GM12878 (cell line): ENCODE results near the gene PHLPP1. TPM values are rescaled to one million over a fixed set of nuclear protein-coding genes. Genes with fewer than 3 reads are reported as not detected.

Source experiments
- ATAC-seq: fragments of 200-7000 bp; cut with Tn5 transposase; 3 replicates; pipeline ENCODE4 v1.9.1; 2020; ENCODE audit warnings: mild to moderate bottlenecking, moderate library complexity
- BruUV-seq: library from RNA; stranded (reverse); fragments of 400-500 nt; replicated peaks from 2 replicates; lab custom pipeline; 2021; lab: Mats Ljungman, UMichigan
- CTCF ChIA-PET: fragments of 300-600 bp; sonication (Branson Sonifier 250); formaldehyde crosslinking; extraction: SDS; loops from one replicate; lab custom pipeline; 2021; ENCODE audit warnings: inconsistent platforms; lab: Yijun Ruan, JAX
- POLR2A ChIA-PET: fragments of 350-600 bp; formaldehyde crosslinking; extraction: SDS; loops from one replicate; lab custom pipeline; 2021; ENCODE audit warnings: inconsistent platforms; lab: Charles Lee
- RAD21 ChIA-PET: fragments of 300-600 bp; sonication (Branson Sonifier 250); formaldehyde crosslinking; loops from one replicate; lab custom pipeline; 2023; ENCODE audit warnings: antibody characterized with exemption; ENCODE audit not compliant: unreplicated experiment; lab: Charles Lee
- SMC1A ChIA-PET: fragments of 300-600 bp; sonication (Branson Sonifier 250); formaldehyde crosslinking; loops from one replicate; lab custom pipeline; 2023; ENCODE audit not compliant: unreplicated experiment, uncharacterized antibody; lab: Charles Lee
- DNase-seq: peaks from one replicate; pipeline ENCODE4 v3.0.0-alpha.2; 2011; ENCODE audit warnings: low read depth, low spot score
- FAIRE-seq: peaks from 3 replicates; lab custom pipeline; 2011; peaks lifted over from hg19 to GRCh38; lab: Jason Lieb, UNC
- H2AFZ ChIP-seq: 2 replicates; pipeline ENCODE4 v1.6.0; 2011; ENCODE audit warnings: low read depth, low read length, control low read depth; ENCODE audit not compliant: control insufficient read depth
- H3K27ac ChIP-seq: 2 replicates; pipeline ENCODE4 v1.5.1; 2011; ENCODE audit warnings: control low read depth; ENCODE audit not compliant: control insufficient read depth, insufficient read depth
- H3K27me3 ChIP-seq, 2 experiments: replicated peaks in 1 of 2; 2 replicates each; pipeline versions ENCODE4 v1.6.0 to v1.6.1; 2011; ENCODE audit warnings: low read length in 1 of 2; ENCODE audit not compliant: control insufficient read depth in 2 of 2, insufficient read depth in 2 of 2
- H3K36me3 ChIP-seq, 2 experiments: 2 replicates each; pipeline ENCODE4 v1.5.1; 2011; ENCODE audit warnings: low read length in 1 of 2; ENCODE audit not compliant: control insufficient read depth in 2 of 2, insufficient read depth in 2 of 2
- H3K4me1 ChIP-seq: 2 replicates; pipeline ENCODE4 v1.6.1; 2011; ENCODE audit warnings: mild to moderate bottlenecking, low read length, moderate library complexity, mixed read lengths; ENCODE audit not compliant: control insufficient read depth, insufficient read depth
- H3K4me2 ChIP-seq: 2 replicates; pipeline ENCODE4 v1.6.0; 2011; ENCODE audit warnings: control low read depth; ENCODE audit not compliant: control insufficient read depth, insufficient read depth
- H3K4me3 ChIP-seq: fragments of 200-600 bp; sonication (generic); 2 replicates; pipeline ENCODE4 v1.5.1; 2016
- H3K79me2 ChIP-seq: 2 replicates; pipeline ENCODE4 v1.6.0; 2011; ENCODE audit warnings: low read length; ENCODE audit not compliant: control insufficient read depth, insufficient read depth
- H3K9ac ChIP-seq: 2 replicates; pipeline ENCODE4 v1.8.0; 2011; ENCODE audit warnings: low read length, control low read depth, mixed read lengths; ENCODE audit not compliant: control insufficient read depth, insufficient read depth
- H3K9me3 ChIP-seq: replicated peaks from 3 replicates; pipeline ENCODE4 v1.5.1; 2011; ENCODE audit warnings: mild to moderate bottlenecking, low read length; ENCODE audit not compliant: control insufficient read depth, insufficient read depth
- H4K20me1 ChIP-seq: 2 replicates; pipeline ENCODE4 v1.6.0; 2011; ENCODE audit not compliant: control insufficient read depth, insufficient read depth
- BACH1 ChIP-seq: fragments of 450-650 bp; IDR thresholded peaks from 2 replicates; pipeline ENCODE4 v1.6.1; 2017; ENCODE audit warnings: mild to moderate bottlenecking, borderline replicate concordance
- DPF2 ChIP-seq: fragments of 450-650 bp; IDR thresholded peaks from 2 replicates; pipeline ENCODE4 v1.6.1; 2017; ENCODE audit warnings: mild to moderate bottlenecking
- EGR1 ChIP-seq, 2 experiments: IDR thresholded peaks; 1 replicate in 1 of 2; 2 replicates in 1 of 2; pipeline ENCODE4 v1.6.1; 2011 to 2012; ENCODE audit warnings: low read depth in 2 of 2, low read length in 2 of 2, borderline replicate concordance in 1 of 2, mild to moderate bottlenecking in 1 of 2, moderate library complexity in 1 of 2
- FOS ChIP-seq: IDR thresholded peaks from 3 replicates; pipeline ENCODE4 v1.6.1; 2011; ENCODE audit warnings: borderline replicate concordance; ENCODE audit not compliant: insufficient read length; ENCODE audit errors: extremely low read depth
- HDAC2 ChIP-seq: fragments of 200-600 bp; sonication (generic); IDR thresholded peaks from 2 replicates; pipeline ENCODE4 v1.6.1; 2017
- IKZF1 ChIP-seq: fragments of 450-650 bp; conservative IDR thresholded peaks from 2 replicates; pipeline ENCODE4 v1.6.1; 2017; ENCODE audit warnings: antibody characterized with exemption, mild to moderate bottlenecking
- IKZF2 ChIP-seq, 2 experiments: fragments of 450-650 bp; IDR thresholded peaks; 2 replicates each; pipeline ENCODE4 v1.6.1; 2017; ENCODE audit warnings: mild to moderate bottlenecking in 2 of 2, moderate library complexity in 2 of 2
- IRF4 ChIP-seq: IDR thresholded peaks from 2 replicates; pipeline ENCODE4 v1.6.1; 2011; ENCODE audit warnings: low read depth, low read length
- KLF5 ChIP-seq: fragments of 450-650 bp; IDR thresholded peaks from 2 replicates; pipeline ENCODE4 v1.6.1; 2014; ENCODE audit warnings: mild to moderate bottlenecking; ENCODE audit not compliant: partially characterized antibody
- NR2F1 ChIP-seq: fragments of 450-650 bp; conservative IDR thresholded peaks from 2 replicates; pipeline ENCODE4 v1.6.1; 2017; ENCODE audit warnings: mild to moderate bottlenecking
- POLR2AphosphoS5 ChIP-seq: IDR thresholded peaks from 2 replicates; pipeline ENCODE4 v1.6.1; 2011; ENCODE audit warnings: mild to moderate bottlenecking, low read length, inconsistent platforms
- RB1 ChIP-seq: fragments of 450-650 bp; formaldehyde crosslinking; IDR thresholded peaks from 2 replicates; pipeline ENCODE4 v1.6.1; 2017; ENCODE audit warnings: mild to moderate bottlenecking, borderline replicate concordance
- SMAD5 ChIP-seq: IDR thresholded peaks from 2 replicates; pipeline ENCODE4 v1.6.1; 2016; ENCODE audit warnings: antibody characterized with exemption, low read depth
- WGBS: methylation state at CpG from one replicate; pipeline ENCODE4 v1.1.6; 2016; ENCODE audit warnings: low lambda C conversion rate; ENCODE audit not compliant: insufficient replicate concordance, insufficient coverage; ENCODE audit errors: missing lambda C conversion rate; 5-methylcytosine and 5-hydroxymethylcytosine counted together
- in situ Hi-C: fragments of 300-500 bp; cut with MboI; formaldehyde crosslinking; loops from 9 replicates; pipeline ENCODE4 v1.14.3; 2018; ENCODE audit warnings: mixed read lengths
- intact Hi-C: fragments of 100-400 bp; cut with micrococcal nuclease; formaldehyde crosslinking; loops from one replicate; pipeline ENCODE4 v1.14.2; 2022; ENCODE audit not compliant: unreplicated experiment
- polyA plus RNA-seq, 11 experiments: library from polyadenylated mRNA; depleted of rRNA in 4 of 11; unstranded in 6 of 11; stranded (reverse) in 5 of 11; fragments of >200 nt; fragmentation: Nextera tagmentation in 4 of 11; fragmentation: Illumina TruSeq in 1 of 11; extraction: Ambion mirVana in 4 of 11; extraction: Trizol in 1 of 11; gene quantifications; 1 replicate in 1 of 11; 2 replicates in 10 of 11; pipeline versions ENCODE4 v1.2.1 to v1.2.3, GENCODE V29; 2011 to 2016; ENCODE audit warnings: inconsistent platforms in 2 of 11, missing spikeins in 2 of 11, low read depth in 1 of 11
- total RNA-seq, 4 experiments: library from RNA; depleted of rRNA in 3 of 4; stranded (reverse); fragments of >200 nt in 3 of 4; fragmentation: Illumina TruSeq in 1 of 4; extraction: Trizol in 1 of 4; gene quantifications; 2 replicates each; pipeline versions ENCODE4 v1.2.1 to v1.2.3, GENCODE V29; 2013 to 2021
- TF ChIP-seq, protein P1 (sequence below): fragments of 450-650 bp; IDR thresholded peaks from 2 replicates; pipeline ENCODE4 v1.6.1; 2018; ENCODE audit warnings: mild to moderate bottlenecking, low read depth, moderate library complexity; ENCODE audit not compliant: partially characterized antibody
- TF ChIP-seq, protein P2 (sequence below): IDR thresholded peaks from 2 replicates; pipeline ENCODE4 v1.6.1; 2012; ENCODE audit warnings: low read depth, low read length, improper control_type of control experiment
- TF ChIP-seq, protein P3 (sequence below): IDR thresholded peaks from 2 replicates; pipeline ENCODE4 v1.6.1; 2011; ENCODE audit warnings: borderline replicate concordance, low read depth, mild to moderate bottlenecking, moderate library complexity, low read length; ENCODE audit not compliant: insufficient read depth, poor library complexity, severe bottlenecking
- TF ChIP-seq, protein P4 (sequence below): fragments of 450-650 bp; IDR thresholded peaks from 2 replicates; pipeline ENCODE4 v1.6.1; 2017; ENCODE audit warnings: borderline replicate concordance
- TF ChIP-seq, protein P5 (sequence below): fragments of 450-650 bp; IDR thresholded peaks from 2 replicates; pipeline ENCODE4 v1.6.1; 2014; ENCODE audit warnings: mild to moderate bottlenecking

PHLPP1 gene
- total and polyA plus RNA-seq, 10 of the 15 experiments (the other 5 are each of a cell fraction or from before 2014, with no cell fraction given) = 0.42 to 7.0 (median 1.9) TPM

DNA sequence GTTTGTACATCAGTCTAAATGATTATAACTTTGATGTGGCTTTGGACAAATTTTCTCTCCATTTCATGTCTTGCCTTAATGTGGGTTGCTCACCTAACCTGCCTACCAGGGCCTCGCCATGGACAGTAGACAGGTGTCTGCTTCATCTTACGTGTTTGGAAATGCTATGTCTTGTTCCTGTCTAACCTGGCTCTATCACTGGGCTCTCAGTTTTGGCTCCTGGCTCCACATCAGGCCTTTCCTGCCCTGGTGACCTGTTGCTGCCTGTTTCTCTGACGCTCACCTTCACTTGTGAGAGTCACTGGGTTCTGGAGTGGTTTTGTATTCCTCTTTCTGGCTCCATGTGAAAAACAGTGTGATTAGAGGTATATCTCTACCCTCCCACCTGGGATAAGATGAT, 65.9 kb downstream of the PHLPP1 start (continued):
- TF ChIP-seq, protein P1, sequence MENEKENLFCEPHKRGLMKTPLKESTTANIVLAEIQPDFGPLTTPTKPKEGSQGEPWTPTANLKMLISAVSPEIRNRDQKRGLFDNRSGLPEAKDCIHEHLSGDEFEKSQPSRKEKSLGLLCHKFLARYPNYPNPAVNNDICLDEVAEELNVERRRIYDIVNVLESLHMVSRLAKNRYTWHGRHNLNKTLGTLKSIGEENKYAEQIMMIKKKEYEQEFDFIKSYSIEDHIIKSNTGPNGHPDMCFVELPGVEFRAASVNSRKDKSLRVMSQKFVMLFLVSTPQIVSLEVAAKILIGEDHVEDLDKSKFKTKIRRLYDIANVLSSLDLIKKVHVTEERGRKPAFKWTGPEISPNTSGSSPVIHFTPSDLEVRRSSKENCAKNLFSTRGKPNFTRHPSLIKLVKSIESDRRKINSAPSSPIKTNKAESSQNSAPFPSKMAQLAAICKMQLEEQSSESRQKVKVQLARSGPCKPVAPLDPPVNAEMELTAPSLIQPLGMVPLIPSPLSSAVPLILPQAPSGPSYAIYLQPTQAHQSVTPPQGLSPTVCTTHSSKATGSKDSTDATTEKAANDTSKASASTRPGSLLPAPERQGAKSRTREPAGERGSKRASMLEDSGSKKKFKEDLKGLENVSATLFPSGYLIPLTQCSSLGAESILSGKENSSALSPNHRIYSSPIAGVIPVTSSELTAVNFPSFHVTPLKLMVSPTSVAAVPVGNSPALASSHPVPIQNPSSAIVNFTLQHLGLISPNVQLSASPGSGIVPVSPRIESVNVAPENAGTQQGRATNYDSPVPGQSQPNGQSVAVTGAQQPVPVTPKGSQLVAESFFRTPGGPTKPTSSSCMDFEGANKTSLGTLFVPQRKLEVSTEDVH = no peak
- TF ChIP-seq KLF5 (no peak), BACH1 (no peak), RB1 (no peak), SMAD5 (no peak), HDAC2 (no peak), DPF2 (no peak), EGR1 (IDR thresholded peaks at IDR 0.05; ENCODE audit: borderline replicate concordance in 1 of 2, low read depth in 2 of 2, low read length in 2 of 2) (no peak), IKZF2 (IDR thresholded peaks at IDR 0.05) (no peak), NR2F1 (no peak)
- TF ChIP-seq, protein P2, sequence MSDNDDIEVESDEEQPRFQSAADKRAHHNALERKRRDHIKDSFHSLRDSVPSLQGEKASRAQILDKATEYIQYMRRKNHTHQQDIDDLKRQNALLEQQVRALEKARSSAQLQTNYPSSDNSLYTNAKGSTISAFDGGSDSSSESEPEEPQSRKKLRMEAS = no peak

DNA sequence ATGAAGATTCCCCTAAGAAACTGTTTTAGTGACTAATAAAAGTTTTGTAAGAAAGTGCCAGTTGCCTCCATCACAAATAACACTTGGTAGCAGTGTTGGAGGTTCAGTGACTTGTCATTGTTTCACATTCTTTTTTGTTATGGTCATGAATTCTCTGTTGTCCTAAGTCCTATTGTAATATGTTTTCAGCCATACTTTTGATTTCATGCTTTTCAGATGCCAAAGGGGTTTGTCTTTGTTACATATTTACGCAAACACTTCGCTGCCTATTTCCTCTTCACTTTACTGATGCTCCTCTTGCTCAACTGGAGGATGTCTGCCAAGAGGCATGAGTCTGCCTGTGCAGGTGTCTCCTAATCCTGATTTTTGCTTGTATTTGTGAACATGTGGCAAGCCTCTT, 66.6 kb downstream of the PHLPP1 start:
- H3K27ac ChIP-seq = no peak overlapping the region
- H2AFZ ChIP-seq = no peak overlapping the region
- SMC1A ChIA-PET = no interaction called here
- no TSS peak for BruUV-seq
- intact Hi-C loops = no loop called here
- ATAC-seq (no peak), DNase-seq (no peak), FAIRE-seq (no peak)
- H3K79me2 ChIP-seq = peaks cover 4% of the 10 kb centered on the region
- in situ Hi-C loops = no loop called here
- H3K36me3 ChIP-seq = no peaks in the 10 kb centered on the region
- H3K4me1 ChIP-seq = 0 out of 2 replicates have a peak, but pooled peaks cover 5% of the 10 kb centered on the region
- RAD21 ChIA-PET = no interaction called here
- H3K4me3 ChIP-seq = no peak overlapping the region
- CTCF ChIA-PET = no interaction called here
- POLR2A ChIA-PET = no interaction called here
- no peak overlapping the region for H3K9ac ChIP-seq
- no peak overlapping the region for H3K4me2 ChIP-seq
- H4K20me1 ChIP-seq = no peaks in the 10 kb centered on the region
- WGBS = 73% methylated on average over 2 of the region's 2 CpGs
- no peaks in the 10 kb centered on the region for H3K9me3 ChIP-seq
- H3K27me3 ChIP-seq = no peaks in the 10 kb centered on the region
- TF ChIP-seq IKZF1 = no peak
- TF ChIP-seq RB1 = no peak
- no peak for TF ChIP-seq IRF4
- TF ChIP-seq SMAD5 = no peak
- TF ChIP-seq FOS = no peak
- TF ChIP-seq, protein P3, sequence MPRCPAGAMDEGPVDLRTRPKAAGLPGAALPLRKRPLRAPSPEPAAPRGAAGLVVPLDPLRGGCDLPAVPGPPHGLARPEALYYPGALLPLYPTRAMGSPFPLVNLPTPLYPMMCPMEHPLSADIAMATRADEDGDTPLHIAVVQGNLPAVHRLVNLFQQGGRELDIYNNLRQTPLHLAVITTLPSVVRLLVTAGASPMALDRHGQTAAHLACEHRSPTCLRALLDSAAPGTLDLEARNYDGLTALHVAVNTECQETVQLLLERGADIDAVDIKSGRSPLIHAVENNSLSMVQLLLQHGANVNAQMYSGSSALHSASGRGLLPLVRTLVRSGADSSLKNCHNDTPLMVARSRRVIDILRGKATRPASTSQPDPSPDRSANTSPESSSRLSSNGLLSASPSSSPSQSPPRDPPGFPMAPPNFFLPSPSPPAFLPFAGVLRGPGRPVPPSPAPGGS = no peak
- TF ChIP-seq, protein P4, sequence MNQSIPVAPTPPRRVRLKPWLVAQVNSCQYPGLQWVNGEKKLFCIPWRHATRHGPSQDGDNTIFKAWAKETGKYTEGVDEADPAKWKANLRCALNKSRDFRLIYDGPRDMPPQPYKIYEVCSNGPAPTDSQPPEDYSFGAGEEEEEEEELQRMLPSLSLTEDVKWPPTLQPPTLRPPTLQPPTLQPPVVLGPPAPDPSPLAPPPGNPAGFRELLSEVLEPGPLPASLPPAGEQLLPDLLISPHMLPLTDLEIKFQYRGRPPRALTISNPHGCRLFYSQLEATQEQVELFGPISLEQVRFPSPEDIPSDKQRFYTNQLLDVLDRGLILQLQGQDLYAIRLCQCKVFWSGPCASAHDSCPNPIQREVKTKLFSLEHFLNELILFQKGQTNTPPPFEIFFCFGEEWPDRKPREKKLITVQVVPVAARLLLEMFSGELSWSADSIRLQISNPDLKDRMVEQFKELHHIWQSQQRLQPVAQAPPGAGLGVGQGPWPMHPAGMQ = no peak
- TF ChIP-seq, protein P5, sequence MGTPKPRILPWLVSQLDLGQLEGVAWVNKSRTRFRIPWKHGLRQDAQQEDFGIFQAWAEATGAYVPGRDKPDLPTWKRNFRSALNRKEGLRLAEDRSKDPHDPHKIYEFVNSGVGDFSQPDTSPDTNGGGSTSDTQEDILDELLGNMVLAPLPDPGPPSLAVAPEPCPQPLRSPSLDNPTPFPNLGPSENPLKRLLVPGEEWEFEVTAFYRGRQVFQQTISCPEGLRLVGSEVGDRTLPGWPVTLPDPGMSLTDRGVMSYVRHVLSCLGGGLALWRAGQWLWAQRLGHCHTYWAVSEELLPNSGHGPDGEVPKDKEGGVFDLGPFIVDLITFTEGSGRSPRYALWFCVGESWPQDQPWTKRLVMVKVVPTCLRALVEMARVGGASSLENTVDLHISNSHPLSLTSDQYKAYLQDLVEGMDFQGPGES = no peak
- TF ChIP-seq POLR2AphosphoS5 = no peak
